Breast epithelium (tissue), 4 donors: ENCODE measurements around the gene IRX1. TPM values are rescaled to one million over a fixed set of nuclear protein-coding genes. Genes with fewer than 3 reads are reported as not detected.

Experiments
- DNase-seq, 2 donors: peaks; one replicate each; pipeline ENCODE4 v3.0.0-alpha.2; 2019; ENCODE audit warnings: low spot score in 2 of 2
- H3K27ac ChIP-seq, 2 donors: fragments of 200-600 bp; sonication (generic) in 1 of 2; one replicate each; pipeline ENCODE4 v1.5.1; 2016 to 2019; ENCODE audit warnings: mild to moderate bottlenecking in 1 of 2
- H3K27me3 ChIP-seq, 2 donors: fragments of 200-600 bp; sonication (generic) in 1 of 2; one replicate each; pipeline versions ENCODE4 v1.5.1 to v1.6.0; 2017 to 2019; ENCODE audit warnings: control low read depth in 1 of 2, mild to moderate bottlenecking in 1 of 2
- H3K36me3 ChIP-seq: fragments of 200-600 bp; one replicate; pipeline ENCODE4 v1.5.1; 2019
- H3K4me1 ChIP-seq, 2 donors: fragments of 200-600 bp; sonication (generic); one replicate each; pipeline ENCODE4 v1.5.1; 2016 to 2019; ENCODE audit warnings: control low read depth in 1 of 2
- H3K4me3 ChIP-seq, 3 donors: fragments of 200-600 bp; sonication (generic); 1 replicate in 2 of 3; 2 replicates in 1 of 3; pipeline ENCODE4 v1.5.1; 2016 to 2019; ENCODE audit warnings: mild to moderate bottlenecking in 3 of 3, moderate library complexity in 2 of 3
- H3K9me3 ChIP-seq, 2 donors: fragments of 200-600 bp; sonication (generic) in 1 of 2; one replicate each; pipeline ENCODE4 v1.5.1; 2016 to 2019; ENCODE audit warnings: control low read depth in 1 of 2
- POLR2A ChIP-seq: fragments of 450-650 bp; IDR thresholded peaks from one replicate; pipeline ENCODE4 v1.6.1; 2016; ENCODE audit warnings: antibody characterized with exemption, mild to moderate bottlenecking, moderate library complexity
- POLR2AphosphoS5 ChIP-seq, 3 donors: sonication (generic); formaldehyde crosslinking; IDR thresholded peaks; one replicate each; pipeline ENCODE4 v1.6.1; 2017; ENCODE audit warnings: antibody characterized with exemption in 3 of 3
- intact Hi-C: fragments of 100-400 bp; cut with DNase I; formaldehyde crosslinking; loops from one replicate; pipeline ENCODE4 v1.15.1; 2023; ENCODE audit warnings: low total_unique reads
- total RNA-seq, 3 donors: library from RNA; depleted of rRNA; stranded (reverse); fragments of >200 nt; gene quantifications; one replicate each; pipeline ENCODE4 v1.1.0, GENCODE V29; 2016
- TF ChIP-seq, protein P1 (sequence below), 3 donors: fragments of 450-650 bp; IDR thresholded peaks; one replicate each; pipeline ENCODE4 v1.5.1; 2016 to 2017; ENCODE audit warnings: antibody characterized with exemption in 3 of 3, mild to moderate bottlenecking in 3 of 3, moderate library complexity in 3 of 3

The IRX1 gene
- total RNA-seq, 3 donors from 2014 or later, result 19.7 to 49.2 (median 27.8) TPM

DNA sequence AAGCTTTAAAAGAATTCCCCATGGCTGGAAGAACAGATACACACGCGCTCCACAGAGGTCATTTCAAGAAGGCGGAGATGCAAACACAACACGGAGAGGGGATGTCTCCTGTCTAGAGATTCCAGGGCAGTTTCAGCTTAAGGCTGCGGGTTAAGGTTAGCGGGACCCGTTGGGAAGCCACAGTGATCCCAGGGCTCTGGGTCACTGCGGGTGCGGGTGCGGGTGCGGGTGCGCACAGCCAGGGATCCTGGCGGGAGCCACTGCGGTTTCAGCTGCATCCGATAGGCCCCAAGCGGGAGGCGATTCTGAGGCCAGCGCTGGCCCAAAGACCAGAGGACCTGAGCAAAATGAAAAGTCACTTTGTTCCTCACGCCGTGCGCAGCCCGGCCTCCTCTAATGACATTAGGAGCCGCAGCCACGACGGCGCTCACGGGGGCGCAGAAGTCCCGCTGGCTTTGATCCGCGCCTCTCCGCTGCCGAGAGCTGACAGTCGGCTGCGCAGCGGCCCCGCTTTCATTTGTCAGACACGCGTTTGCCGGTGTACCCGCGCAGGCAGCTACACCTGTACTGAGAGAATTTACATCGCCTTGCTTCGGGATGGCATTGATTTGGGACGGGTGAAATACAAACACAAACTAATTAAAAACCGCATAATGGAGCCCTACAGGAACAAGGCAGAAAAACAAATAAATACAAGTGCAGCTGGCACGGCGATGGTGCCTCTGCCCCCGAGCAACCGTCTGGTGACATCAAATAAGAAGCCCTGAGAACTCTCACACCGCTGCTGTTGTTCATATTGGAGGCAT lies 5.3 kb upstream of the IRX1 start:
- H3K27me3 ChIP-seq, result peaks cover 0 to 54% of the 10 kb centered on the region in 2 donors
- DNase-seq, result no peak
- intact Hi-C loops, result no loop called here

DNA sequence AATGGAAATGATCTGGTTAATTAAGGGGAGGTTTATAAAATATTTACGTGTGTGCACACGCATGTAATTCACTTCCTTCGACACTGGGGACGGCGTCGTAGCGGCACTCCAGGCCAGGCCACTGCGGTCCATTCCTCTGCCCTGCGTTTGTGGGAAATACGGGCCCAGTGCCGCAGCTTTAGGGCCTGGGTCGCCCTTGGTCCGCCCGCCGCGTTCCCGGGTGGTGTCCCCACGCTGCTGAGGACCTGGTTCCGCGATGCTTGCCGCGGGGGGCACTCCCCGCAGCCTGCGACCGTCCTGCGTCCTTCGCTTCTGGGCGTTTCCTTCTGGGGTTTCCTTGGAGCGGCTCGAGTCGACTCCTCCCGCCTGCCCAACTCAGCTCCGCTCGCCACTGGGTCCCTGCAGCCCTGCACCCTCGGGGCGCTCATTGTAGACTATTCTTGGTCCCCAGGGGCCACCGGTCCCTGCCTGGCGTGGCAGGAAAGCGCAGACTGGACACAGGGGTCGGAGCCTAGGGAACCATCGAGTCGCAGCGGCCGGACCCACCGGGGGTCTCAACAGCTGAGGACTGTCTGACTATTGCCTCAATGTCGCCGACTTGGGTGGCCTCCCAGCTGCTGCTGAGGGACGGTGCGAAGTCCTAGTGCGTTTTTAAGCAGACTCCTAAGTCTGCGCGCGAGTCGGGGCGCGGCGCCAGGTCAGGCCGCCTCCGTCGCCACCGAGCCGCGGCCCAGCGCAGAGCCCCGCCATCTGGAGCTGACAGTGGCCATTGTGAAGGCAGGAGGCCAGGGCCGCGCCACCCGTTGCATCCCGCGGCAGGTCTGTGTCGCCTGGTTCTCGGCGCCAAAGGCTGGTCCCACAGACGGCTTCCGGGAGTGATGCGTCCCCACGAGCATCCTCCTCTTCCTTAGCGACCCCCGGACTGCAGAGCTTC lies 4.4 kb upstream of the IRX1 start:
- DNase-seq, result no peak
- TF ChIP-seq, protein P1, sequence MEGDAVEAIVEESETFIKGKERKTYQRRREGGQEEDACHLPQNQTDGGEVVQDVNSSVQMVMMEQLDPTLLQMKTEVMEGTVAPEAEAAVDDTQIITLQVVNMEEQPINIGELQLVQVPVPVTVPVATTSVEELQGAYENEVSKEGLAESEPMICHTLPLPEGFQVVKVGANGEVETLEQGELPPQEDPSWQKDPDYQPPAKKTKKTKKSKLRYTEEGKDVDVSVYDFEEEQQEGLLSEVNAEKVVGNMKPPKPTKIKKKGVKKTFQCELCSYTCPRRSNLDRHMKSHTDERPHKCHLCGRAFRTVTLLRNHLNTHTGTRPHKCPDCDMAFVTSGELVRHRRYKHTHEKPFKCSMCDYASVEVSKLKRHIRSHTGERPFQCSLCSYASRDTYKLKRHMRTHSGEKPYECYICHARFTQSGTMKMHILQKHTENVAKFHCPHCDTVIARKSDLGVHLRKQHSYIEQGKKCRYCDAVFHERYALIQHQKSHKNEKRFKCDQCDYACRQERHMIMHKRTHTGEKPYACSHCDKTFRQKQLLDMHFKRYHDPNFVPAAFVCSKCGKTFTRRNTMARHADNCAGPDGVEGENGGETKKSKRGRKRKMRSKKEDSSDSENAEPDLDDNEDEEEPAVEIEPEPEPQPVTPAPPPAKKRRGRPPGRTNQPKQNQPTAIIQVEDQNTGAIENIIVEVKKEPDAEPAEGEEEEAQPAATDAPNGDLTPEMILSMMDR (IDR thresholded peaks at IDR 0.05), result peak in 2 of 3 donors; percentile 18 to 31
- TF ChIP-seq POLR2AphosphoS5 (IDR thresholded peaks at IDR 0.05) (no peak), POLR2A (no peak)
- H3K4me3 ChIP-seq, result peak overlapping the region; percentile 35 to 55 (median 41)
- intact Hi-C loops, result no loop called here
- no peaks in the 10 kb centered on the region for H3K36me3 ChIP-seq
- H3K4me1 ChIP-seq, result no peaks in the 10 kb centered on the region
- H3K27ac ChIP-seq, result no peak overlapping the region
- peaks cover 0 to 59% of the 10 kb centered on the region in 2 donors for H3K27me3 ChIP-seq
- no peaks in the 10 kb centered on the region for H3K9me3 ChIP-seq

More for the DNA sequence above, 5.3 kb upstream of the IRX1 start:
- Histone ChIP-seq H3K27ac (no peak overlapping the region), H3K4me3 (peak overlapping the region; percentile 35 to 55 (median 41)), H3K4me1 (no peaks in the 10 kb centered on the region), H3K36me3 (no peaks in the 10 kb centered on the region), H3K9me3 (no peaks in the 10 kb centered on the region)
- TF ChIP-seq, protein P1 (IDR thresholded peaks at IDR 0.05), result no peak
- TF ChIP-seq POLR2AphosphoS5 (IDR thresholded peaks at IDR 0.05) (no peak), POLR2A (no peak)

DNA sequence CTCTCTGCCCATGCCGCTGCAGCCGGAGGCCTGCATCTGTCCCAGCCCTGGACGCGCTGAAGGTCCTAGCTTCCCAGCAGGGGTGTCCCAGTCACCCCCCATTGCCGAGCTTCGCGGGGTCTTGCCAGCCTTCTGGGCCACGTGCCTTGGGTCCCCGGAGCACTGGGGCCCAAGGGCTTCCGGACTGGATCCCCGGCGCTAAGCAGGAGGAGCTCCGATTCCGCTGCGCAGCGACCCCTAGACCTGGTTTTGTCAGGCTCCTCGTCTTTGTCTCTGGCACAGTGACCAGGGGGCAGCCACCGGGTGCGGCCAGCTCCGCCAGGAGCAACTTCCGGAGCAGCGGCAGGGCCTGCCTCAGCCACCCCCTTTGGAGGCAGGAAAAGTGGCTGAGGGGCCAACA lies 3.3 kb upstream of the IRX1 start:
- no peak overlapping the region for H3K4me3 ChIP-seq
- intact Hi-C loops, result no loop called here
- H3K27me3 ChIP-seq, result peaks cover 0 to 64% of the 10 kb centered on the region in 2 donors
- no peaks in the 10 kb centered on the region for H3K36me3 ChIP-seq
- DNase-seq, result no peak
- no peak overlapping the region for H3K27ac ChIP-seq
- no peaks in the 10 kb centered on the region for H3K9me3 ChIP-seq
- no peak for TF ChIP-seq POLR2A
- TF ChIP-seq, protein P1 (IDR thresholded peaks at IDR 0.05), result no peak
- no peak for TF ChIP-seq POLR2AphosphoS5 (IDR thresholded peaks at IDR 0.05)
- H3K4me1 ChIP-seq, result no peaks in the 10 kb centered on the region

DNA sequence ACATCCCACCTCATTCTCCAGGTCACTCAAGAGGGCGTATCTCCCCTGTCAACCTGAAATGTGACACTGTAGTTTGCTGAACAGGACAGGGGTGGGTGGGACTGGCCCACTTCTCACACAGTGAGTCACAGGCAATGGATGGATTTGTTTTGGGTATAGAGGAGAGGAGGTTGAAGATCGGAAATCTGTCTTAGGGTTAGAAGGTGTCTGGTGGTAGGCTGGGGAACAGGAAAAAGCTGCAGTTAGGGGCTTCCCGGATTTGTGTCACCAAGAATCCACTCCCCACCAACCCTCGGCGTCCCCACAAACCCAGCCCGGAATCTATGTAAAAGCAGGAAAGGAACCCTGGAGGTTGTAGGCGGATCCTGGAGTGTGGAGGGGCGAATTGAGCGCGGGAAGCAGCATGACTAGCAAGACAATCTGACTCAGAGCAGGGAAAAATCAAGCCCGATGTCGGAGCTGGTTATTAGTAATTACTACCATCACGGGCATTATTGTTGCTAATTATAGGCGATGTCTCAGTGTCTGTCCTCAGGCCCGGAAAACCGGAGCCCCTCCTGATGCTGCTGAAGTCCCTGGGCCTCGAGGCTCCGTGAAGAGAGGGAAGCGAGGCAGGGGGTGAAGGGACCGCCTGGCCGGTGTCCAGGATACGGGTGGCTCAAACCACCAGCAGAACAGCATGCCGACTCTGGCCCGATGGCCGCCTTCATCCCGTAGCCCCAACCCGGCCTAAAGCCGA lies 1.7 kb upstream of the IRX1 start:
- TF ChIP-seq POLR2A, result no peak
- TF ChIP-seq, protein P1 (IDR thresholded peaks at IDR 0.05), result no peak
- TF ChIP-seq POLR2AphosphoS5 (IDR thresholded peaks at IDR 0.05), result no peak
- Histone ChIP-seq H3K27me3 (peaks cover 0 to 66% of the 10 kb centered on the region in 2 donors), H3K4me3 (peak overlapping the region; percentile 59 to 69 (median 66)), H3K9me3 (no peaks in the 10 kb centered on the region), H3K36me3 (no peaks in the 10 kb centered on the region), H3K4me1 (no peaks in the 10 kb centered on the region), H3K27ac (peak overlapping the region; percentile 90 to 93)
- no peak for DNase-seq
- intact Hi-C loops, result no loop called here
